Vagina (tissue), 2 donors: Measurements from ENCODE around the gene IQSEC1. TPM values are rescaled to one million over a fixed set of nuclear protein-coding genes. Genes with fewer than 3 reads are reported as not detected.

ENCODE experiments used
- DNase-seq, 2 donors: peaks; one replicate each; pipeline ENCODE4 v3.0.0-alpha.2; 2017; ENCODE audit errors: extremely low spot score in 2 of 2
- H3K27ac ChIP-seq: fragments of 200-600 bp; sonication (generic); one replicate; pipeline ENCODE4 v1.5.1; 2019
- H3K27me3 ChIP-seq: fragments of 200-600 bp; sonication (generic); one replicate; pipeline ENCODE4 v1.5.1; 2019
- H3K36me3 ChIP-seq, 2 donors: fragments of 200-600 bp; sonication (generic); one replicate each; pipeline ENCODE4 v1.5.1; 2017 to 2019
- H3K4me1 ChIP-seq: fragments of 200-600 bp; sonication (generic); one replicate; pipeline ENCODE4 v1.5.1; 2019
- H3K4me3 ChIP-seq, 2 donors: fragments of 200-600 bp; sonication (generic); 1 replicate in 1 of 2; 2 replicates in 1 of 2; pipeline ENCODE4 v1.5.1; 2016 to 2019
- H3K9me3 ChIP-seq: fragments of 200-600 bp; sonication (generic); one replicate; pipeline ENCODE4 v1.5.1; 2019
- POLR2A ChIP-seq, 2 donors: fragments of 450-650 bp; IDR thresholded peaks; one replicate each; pipeline ENCODE4 v1.6.1; 2017; ENCODE audit warnings: antibody characterized with exemption in 2 of 2, mild to moderate bottlenecking in 2 of 2, moderate library complexity in 2 of 2
- POLR2AphosphoS5 ChIP-seq, 2 donors: sonication (generic); formaldehyde crosslinking; IDR thresholded peaks; one replicate each; pipeline ENCODE4 v1.9.0; 2017; ENCODE audit warnings: antibody characterized with exemption in 2 of 2, mild to moderate bottlenecking in 2 of 2, low read depth in 1 of 2; ENCODE audit not compliant: insufficient read depth in 1 of 2
- intact Hi-C: fragments of 100-400 bp; cut with DNase I; formaldehyde crosslinking; loops from one replicate; pipeline ENCODE4 v1.15.1; 2023
- total RNA-seq: library from RNA; depleted of rRNA; stranded (reverse); fragments of >200 nt; gene quantifications from one replicate; pipeline ENCODE4 v1.2.3, GENCODE V29; 2016
- TF ChIP-seq, protein P1 (sequence below), 3 experiments: fragments of 450-650 bp in 2 of 3; fragments of 200-600 bp in 1 of 3; sonication (generic) in 1 of 3; IDR thresholded peaks; one replicate each; pipeline ENCODE4 v1.5.1; 2017 to 2019; ENCODE audit warnings: antibody characterized with exemption in 3 of 3, mild to moderate bottlenecking in 2 of 3, moderate library complexity in 2 of 3

The IQSEC1 gene
- total RNA-seq, 1 donor from 2014 or later: 34.9 TPM

DNA sequence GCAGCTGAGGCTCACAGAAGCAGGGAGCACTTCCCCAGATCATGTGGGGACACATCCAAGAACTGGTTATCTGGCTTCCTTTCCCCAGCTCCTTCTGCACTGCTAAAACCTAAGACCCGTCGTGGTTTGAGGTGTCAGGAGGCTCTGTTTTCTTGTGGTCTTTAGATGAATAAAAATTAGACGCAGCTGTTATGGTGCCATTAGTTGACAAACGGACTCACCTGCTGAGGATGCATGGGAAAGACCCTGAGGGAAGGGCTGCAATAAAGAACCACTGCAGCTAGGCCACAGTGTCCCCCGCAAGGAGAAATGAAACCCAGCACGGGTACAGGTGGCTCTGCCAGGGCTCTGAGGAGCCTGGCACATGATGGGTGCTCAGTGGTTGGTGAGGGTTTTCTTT lies 99.4 kb downstream of the IQSEC1 start:
- H3K36me3 ChIP-seq: no peaks in the 10 kb centered on the region
- TF ChIP-seq POLR2A (IDR thresholded peaks at IDR 0.05) (no peak), POLR2AphosphoS5 (IDR thresholded peaks at IDR 0.05; ENCODE audit: insufficient read depth in 1 of 2, low read depth in 1 of 2) (no peak)
- TF ChIP-seq, protein P1, sequence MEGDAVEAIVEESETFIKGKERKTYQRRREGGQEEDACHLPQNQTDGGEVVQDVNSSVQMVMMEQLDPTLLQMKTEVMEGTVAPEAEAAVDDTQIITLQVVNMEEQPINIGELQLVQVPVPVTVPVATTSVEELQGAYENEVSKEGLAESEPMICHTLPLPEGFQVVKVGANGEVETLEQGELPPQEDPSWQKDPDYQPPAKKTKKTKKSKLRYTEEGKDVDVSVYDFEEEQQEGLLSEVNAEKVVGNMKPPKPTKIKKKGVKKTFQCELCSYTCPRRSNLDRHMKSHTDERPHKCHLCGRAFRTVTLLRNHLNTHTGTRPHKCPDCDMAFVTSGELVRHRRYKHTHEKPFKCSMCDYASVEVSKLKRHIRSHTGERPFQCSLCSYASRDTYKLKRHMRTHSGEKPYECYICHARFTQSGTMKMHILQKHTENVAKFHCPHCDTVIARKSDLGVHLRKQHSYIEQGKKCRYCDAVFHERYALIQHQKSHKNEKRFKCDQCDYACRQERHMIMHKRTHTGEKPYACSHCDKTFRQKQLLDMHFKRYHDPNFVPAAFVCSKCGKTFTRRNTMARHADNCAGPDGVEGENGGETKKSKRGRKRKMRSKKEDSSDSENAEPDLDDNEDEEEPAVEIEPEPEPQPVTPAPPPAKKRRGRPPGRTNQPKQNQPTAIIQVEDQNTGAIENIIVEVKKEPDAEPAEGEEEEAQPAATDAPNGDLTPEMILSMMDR (IDR thresholded peaks at IDR 0.05): no peak
- no peak for DNase-seq
- no peaks in the 10 kb centered on the region for H3K27me3 ChIP-seq
- peaks cover 6% of the 10 kb centered on the region for H3K4me1 ChIP-seq
- H3K9me3 ChIP-seq: no peaks in the 10 kb centered on the region
- no peak overlapping the region for H3K4me3 ChIP-seq
- H3K27ac ChIP-seq: no peak overlapping the region
- intact Hi-C loops: no loop called here

DNA sequence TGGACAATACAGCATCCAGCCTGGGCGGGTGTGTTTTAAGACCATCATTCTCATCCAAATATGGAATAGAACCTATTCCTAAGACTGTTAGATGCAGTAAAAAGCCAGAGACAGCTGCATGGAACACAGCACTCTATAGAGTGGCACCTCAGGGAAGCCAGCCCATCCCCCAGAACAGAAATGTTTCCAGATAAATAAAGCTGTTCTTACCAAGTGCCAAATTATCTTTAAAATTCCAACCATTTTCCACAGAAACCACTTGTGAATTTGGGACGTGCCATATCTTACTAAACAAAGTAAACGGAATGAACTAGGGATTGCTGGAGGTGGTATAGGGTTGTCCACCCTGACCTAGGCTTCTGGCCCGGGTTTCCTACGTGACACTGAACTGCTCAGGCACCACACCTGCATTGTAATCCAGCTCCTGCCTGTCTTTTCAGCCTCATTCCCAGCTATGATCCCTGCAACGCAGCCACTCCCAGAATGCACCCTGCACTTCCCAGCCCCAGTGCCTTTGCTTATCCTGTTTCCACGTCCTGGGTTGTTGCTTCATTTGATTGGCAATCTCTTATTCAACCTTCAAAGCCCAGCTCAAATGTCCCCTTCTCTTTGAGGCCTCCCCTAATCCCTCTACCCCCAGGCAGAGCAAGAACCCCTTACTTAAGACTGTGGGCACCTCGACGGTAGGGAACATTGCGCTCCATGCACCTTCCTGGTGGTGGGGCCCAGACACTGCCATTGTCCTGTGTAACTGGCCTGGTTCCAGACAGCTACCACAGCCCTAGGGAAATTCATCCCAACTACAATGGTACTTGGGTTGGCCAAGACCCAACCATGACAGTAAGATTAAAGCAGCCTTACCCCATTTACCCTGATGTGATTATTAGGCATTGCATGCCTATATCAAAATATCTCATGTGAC lies 100.2 kb downstream of the IQSEC1 start:
- intact Hi-C loops: no loop called here
- DNase-seq: no peak
- TF ChIP-seq POLR2AphosphoS5 (IDR thresholded peaks at IDR 0.05; ENCODE audit: insufficient read depth in 1 of 2, low read depth in 1 of 2) (no peak), POLR2A (IDR thresholded peaks at IDR 0.05) (no peak)
- TF ChIP-seq, protein P1 (IDR thresholded peaks at IDR 0.05): no peak
- Histone ChIP-seq H3K27ac (no peak overlapping the region), H3K27me3 (no peaks in the 10 kb centered on the region), H3K4me1 (peaks cover 13% of the 10 kb centered on the region), H3K9me3 (no peaks in the 10 kb centered on the region), H3K36me3 (no peaks in the 10 kb centered on the region), H3K4me3 (no peak overlapping the region)

DNA sequence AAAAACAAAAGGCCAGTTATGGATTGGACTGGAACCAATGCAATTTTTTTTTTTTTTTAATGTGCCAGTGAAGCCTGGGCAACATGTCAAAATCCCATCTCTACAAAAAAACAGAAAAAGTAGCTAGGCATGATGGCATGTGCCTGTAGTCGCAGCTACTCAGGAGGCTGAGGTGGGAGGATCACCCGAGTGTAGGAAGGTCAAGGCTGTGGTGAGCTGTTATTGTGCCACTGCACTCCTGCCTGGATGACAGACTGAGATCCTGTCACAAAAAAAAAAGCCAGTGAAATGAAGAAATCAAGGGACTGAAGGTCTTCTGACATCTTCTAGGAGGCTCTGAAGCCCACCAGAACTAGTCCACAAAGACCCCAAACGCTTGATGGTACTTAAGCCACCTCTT lies 101.2 kb downstream of the IQSEC1 start:
- H3K27ac ChIP-seq: no peak overlapping the region
- no peaks in the 10 kb centered on the region for H3K27me3 ChIP-seq
- H3K9me3 ChIP-seq: no peaks in the 10 kb centered on the region
- no peak overlapping the region for H3K4me3 ChIP-seq
- intact Hi-C loops: no loop called here
- DNase-seq: no peak
- no peaks in the 10 kb centered on the region for H3K36me3 ChIP-seq
- peaks cover 18% of the 10 kb centered on the region for H3K4me1 ChIP-seq
- TF ChIP-seq, protein P1 (IDR thresholded peaks at IDR 0.05): no peak
- TF ChIP-seq POLR2AphosphoS5 (IDR thresholded peaks at IDR 0.05; ENCODE audit: insufficient read depth in 1 of 2, low read depth in 1 of 2) (no peak), POLR2A (IDR thresholded peaks at IDR 0.05) (no peak)

DNA sequence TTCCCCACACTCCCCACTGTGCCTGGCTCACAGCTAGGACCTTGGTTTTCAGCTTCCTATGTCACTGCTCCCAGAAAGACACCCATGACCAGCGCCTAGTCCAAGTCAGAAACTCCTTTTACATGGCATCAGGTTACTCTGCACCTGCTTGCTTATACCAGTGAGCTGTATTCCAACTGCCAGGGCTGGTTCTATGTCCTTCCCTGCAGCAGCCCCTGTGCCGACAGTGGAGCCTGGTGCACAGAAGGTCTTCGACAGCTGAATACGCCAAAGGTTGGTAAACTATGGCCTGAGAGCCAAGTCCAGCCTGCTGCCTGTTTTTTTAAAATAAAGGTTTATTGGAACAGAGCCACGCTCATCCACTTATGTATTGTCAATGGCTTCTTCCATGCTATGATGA lies 102.5 kb downstream of the IQSEC1 start:
- Histone ChIP-seq H3K4me1 (peaks cover 31% of the 10 kb centered on the region), H3K9me3 (no peaks in the 10 kb centered on the region), H3K4me3 (no peak overlapping the region), H3K27me3 (no peaks in the 10 kb centered on the region), H3K27ac (no peak overlapping the region), H3K36me3 (no peaks in the 10 kb centered on the region)
- TF ChIP-seq POLR2AphosphoS5 (IDR thresholded peaks at IDR 0.05; ENCODE audit: insufficient read depth in 1 of 2, low read depth in 1 of 2): no peak
- TF ChIP-seq, protein P1 (IDR thresholded peaks at IDR 0.05): no peak
- intact Hi-C loops: no loop called here
- DNase-seq: no peak

DNA sequence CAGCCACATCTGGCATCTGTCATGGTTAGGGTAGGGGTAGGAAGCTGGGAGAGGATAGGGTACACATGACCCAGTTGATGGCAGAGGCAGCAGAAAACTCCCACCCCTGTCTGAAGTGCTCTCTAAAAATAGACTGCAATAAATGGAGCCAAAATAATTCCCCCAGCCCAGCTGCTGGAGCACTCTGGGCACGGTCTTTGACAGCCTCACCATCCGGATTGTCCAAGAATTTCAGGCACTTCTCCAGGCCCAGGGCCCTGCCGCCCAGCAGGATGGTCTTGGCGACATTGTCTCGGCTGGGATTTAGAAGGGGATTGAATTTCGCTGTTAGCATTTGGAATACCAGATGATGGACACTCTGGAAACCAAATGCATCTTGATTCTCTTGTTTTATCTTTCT lies 103.7 kb downstream of the IQSEC1 start:
- intact Hi-C loops: no loop called here
- no peaks in the 10 kb centered on the region for H3K9me3 ChIP-seq
- DNase-seq: no peak
- H3K27ac ChIP-seq: no peak overlapping the region
- H3K27me3 ChIP-seq: no peaks in the 10 kb centered on the region
- TF ChIP-seq POLR2AphosphoS5 (IDR thresholded peaks at IDR 0.05; ENCODE audit: insufficient read depth in 1 of 2, low read depth in 1 of 2): no peak
- TF ChIP-seq, protein P1 (IDR thresholded peaks at IDR 0.05): no peak
- no peak for TF ChIP-seq POLR2A (IDR thresholded peaks at IDR 0.05)
- H3K4me1 ChIP-seq: peaks cover 43% of the 10 kb centered on the region
- no peak overlapping the region for H3K4me3 ChIP-seq
- no peaks in the 10 kb centered on the region for H3K36me3 ChIP-seq
